Measurements from ENCODE around the gene ITPR2.
A peak's percentile ranks its signal among the peaks of the same experiment; 100 is the strongest.

- TF ChIP-seq CTCF (IDR thresholded peaks at IDR 0.05; ENCODE audit: low read depth, low read length) (peak; percentile 35), EZH2phosphoT487 (IDR thresholded peaks at IDR 0.05; ENCODE audit: low read depth) (no peak)
These were observed 113.1 kb downstream of the ITPR2 start for GRCh38 chr12:26719852-26720251.

Measured in OCI-LY3 (cell line).